Measurements from ENCODE around the gene HES5.

Gene HES5

DNA sequence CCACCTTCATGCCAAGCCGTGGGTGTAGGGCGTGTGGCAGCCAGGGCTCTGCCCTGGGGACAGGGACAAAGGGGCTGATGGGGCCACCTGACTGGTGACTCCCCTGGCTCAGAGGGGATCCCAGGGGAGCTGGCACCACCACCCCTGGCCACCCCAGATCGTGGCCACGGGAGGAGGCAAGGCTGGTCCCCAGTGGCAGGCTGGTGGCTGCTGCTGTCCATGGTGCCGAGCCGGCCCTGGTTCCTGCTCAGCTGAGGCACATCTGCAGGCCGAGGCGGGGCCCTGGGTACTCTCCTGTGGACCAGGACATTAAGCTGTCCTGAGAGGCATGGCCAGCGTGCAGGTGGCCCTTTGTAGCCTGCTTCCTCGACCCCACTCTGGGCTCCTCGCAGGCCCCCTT lies 47.5 kb downstream of the HES5 start:
- Histone ChIP-seq H3K36me3 (ENCODE audit: control insufficient read depth, low read length) (no peaks in the 10 kb centered on the region), H3K27ac (ENCODE audit: low read depth, low read length) (no peak overlapping the region), H3K4me1 (ENCODE audit: control insufficient read depth, low read length) (no peaks in the 10 kb centered on the region), H3K9me2 (replicated peaks; ENCODE audit: control insufficient read depth, low read length) (no peaks in the 10 kb centered on the region), H3F3A (ENCODE audit: control insufficient read depth, insufficient read depth) (no peaks in the 10 kb centered on the region), H4K20me1 (ENCODE audit: control insufficient read depth, insufficient read depth, low read depth, low read length) (no peaks in the 10 kb centered on the region; the same call in 1 of the 2 replicates), H3K4me2 (ENCODE audit: low read length) (no peak overlapping the region), H3K79me2 (ENCODE audit: control insufficient read depth, low read length) (no peaks in the 10 kb centered on the region), H3K4me3 (ENCODE audit: low read length) (no peak overlapping the region), H3K9me3 (ENCODE audit: control insufficient read depth, insufficient read depth, low read length) (no peaks in the 10 kb centered on the region), H3K27me3 (ENCODE audit: control insufficient read depth, low read length) (no peaks in the 10 kb centered on the region)
- TF ChIP-seq CTCF (IDR thresholded peaks at IDR 0.05; ENCODE audit: low read depth, low read length, poor library complexity, severe bottlenecking), result no peak
- TF ChIP-seq EZH2phosphoT487 (IDR thresholded peaks at IDR 0.05; ENCODE audit: borderline replicate concordance, low read length), result no peak

- no peak overlapping the region for H3K4me2 ChIP-seq (ENCODE audit: low read length)
Measured at GRCh38 chr1:2481885-2482284, 48.2 kb downstream of the HES5 start.

DNA sequence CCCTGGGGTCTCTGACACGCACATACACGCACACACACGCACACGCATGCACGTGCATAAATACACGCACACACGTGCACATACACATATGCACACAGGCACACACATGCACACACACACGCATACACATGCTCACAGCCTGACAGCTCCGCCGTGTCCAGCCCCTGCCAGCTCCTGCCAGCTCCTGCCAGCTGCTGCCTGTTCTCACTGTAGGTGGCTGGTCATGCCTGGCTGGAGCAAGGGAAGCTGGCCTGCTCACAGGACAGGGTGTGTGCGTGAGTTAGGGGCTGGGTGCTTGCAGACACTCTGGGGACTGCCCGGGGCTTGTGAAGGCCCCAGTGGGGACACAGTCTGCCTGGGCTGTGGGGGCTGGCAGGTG lies 49.1 kb downstream of the HES5 start:
- H3K4me2 ChIP-seq (ENCODE audit: low read length), result no peak overlapping the region
- no peaks in the 10 kb centered on the region for H3K79me2 ChIP-seq (ENCODE audit: control insufficient read depth, low read length)
- H3K9me2 ChIP-seq (replicated peaks; ENCODE audit: control insufficient read depth, low read length), result no peaks in the 10 kb centered on the region
- no peak overlapping the region for H3K27ac ChIP-seq (ENCODE audit: low read depth, low read length)
- no peaks in the 10 kb centered on the region; the same call in 1 of the 2 replicates for H4K20me1 ChIP-seq (ENCODE audit: control insufficient read depth, insufficient read depth, low read depth, low read length)
- no peaks in the 10 kb centered on the region for H3K4me1 ChIP-seq (ENCODE audit: control insufficient read depth, low read length)
- H3K9me3 ChIP-seq (ENCODE audit: control insufficient read depth, insufficient read depth, low read length), result no peaks in the 10 kb centered on the region
- no peak overlapping the region for H3K4me3 ChIP-seq (ENCODE audit: low read length)
- H3F3A ChIP-seq (ENCODE audit: control insufficient read depth, insufficient read depth), result no peaks in the 10 kb centered on the region
- H3K27me3 ChIP-seq (ENCODE audit: control insufficient read depth, low read length), result no peaks in the 10 kb centered on the region
- TF ChIP-seq CTCF (IDR thresholded peaks at IDR 0.05; ENCODE audit: low read depth, low read length, poor library complexity, severe bottlenecking) (no peak), EZH2phosphoT487 (IDR thresholded peaks at IDR 0.05; ENCODE audit: borderline replicate concordance, low read length) (no peak)
- no peaks in the 10 kb centered on the region for H3K36me3 ChIP-seq (ENCODE audit: control insufficient read depth, low read length)

More at GRCh38 chr1:2481885-2482284, 48.2 kb downstream of the HES5 start:
- H3K9me3 ChIP-seq (ENCODE audit: control insufficient read depth, insufficient read depth, low read length), result no peaks in the 10 kb centered on the region
- H3K4me1 ChIP-seq (ENCODE audit: control insufficient read depth, low read length), result no peaks in the 10 kb centered on the region
- no peaks in the 10 kb centered on the region for H3K9me2 ChIP-seq (replicated peaks; ENCODE audit: control insufficient read depth, low read length)
- H3F3A ChIP-seq (ENCODE audit: control insufficient read depth, insufficient read depth), result no peaks in the 10 kb centered on the region
- H3K27ac ChIP-seq (ENCODE audit: low read depth, low read length), result no peak overlapping the region
- H3K27me3 ChIP-seq (ENCODE audit: control insufficient read depth, low read length), result no peaks in the 10 kb centered on the region
- no peaks in the 10 kb centered on the region for H3K36me3 ChIP-seq (ENCODE audit: control insufficient read depth, low read length)
- TF ChIP-seq CTCF (IDR thresholded peaks at IDR 0.05; ENCODE audit: low read depth, low read length, poor library complexity, severe bottlenecking) (no peak), EZH2phosphoT487 (IDR thresholded peaks at IDR 0.05; ENCODE audit: borderline replicate concordance, low read length) (no peak)
- no peaks in the 10 kb centered on the region; the same call in 1 of the 2 replicates for H4K20me1 ChIP-seq (ENCODE audit: control insufficient read depth, insufficient read depth, low read depth, low read length)
- no peaks in the 10 kb centered on the region for H3K79me2 ChIP-seq (ENCODE audit: control insufficient read depth, low read length)
- no peak overlapping the region for H3K4me3 ChIP-seq (ENCODE audit: low read length)
